NCI-H2081 (cell line): ENCODE measurements around the gene MYL2.

ENCODE experiments used
- DNase-seq, 2 experiments: peaks; one replicate each; lab custom pipeline; 2025; lab: John Stamatoyannopoulos, UW

Gene MYL2

GRCh38 chr12:110896559-110896958, 23.8 kb downstream of the MYL2 start:
- DNase-seq = no peak

GRCh38 chr12:110893956-110894355, 26.4 kb downstream of the MYL2 start:
- no peak for DNase-seq

GRCh38 chr12:110889361-110889760, 31.0 kb downstream of the MYL2 start:
- DNase-seq = no peak

GRCh38 chr12:110888256-110888991, 32.0 kb downstream of the MYL2 start:
- DNase-seq = no peak

GRCh38 chr12:110885152-110885840, 35.1 kb downstream of the MYL2 start:
- no peak for DNase-seq

- no peak for DNase-seq
Observed at GRCh38 chr12:110883251-110883650, 37.1 kb downstream of the MYL2 start.

GRCh38 chr12:110880651-110881050, 39.7 kb downstream of the MYL2 start:
- no peak for DNase-seq

GRCh38 chr12:110874781-110875180, 45.6 kb downstream of the MYL2 start:
- DNase-seq = no peak

- DNase-seq = no peak
Observed at GRCh38 chr12:110874351-110874750, 46.0 kb downstream of the MYL2 start.

- no peak for DNase-seq
Observed at GRCh38 chr12:110872100-110872499, 48.3 kb downstream of the MYL2 start.

- no peak for DNase-seq
Observed at GRCh38 chr12:110869803-110870202, 50.6 kb downstream of the MYL2 start.

- no peak for DNase-seq
Observed at GRCh38 chr12:110869026-110869425, 51.4 kb downstream of the MYL2 start.

GRCh38 chr12:110865521-110865920, 54.9 kb downstream of the MYL2 start:
- DNase-seq = no peak

- no peak for DNase-seq
Observed at GRCh38 chr12:110863161-110863560, 57.2 kb downstream of the MYL2 start.

- no peak for DNase-seq
Observed at GRCh38 chr12:110862329-110862728, 58.0 kb downstream of the MYL2 start.

- DNase-seq = no peak
Observed at GRCh38 chr12:110861729-110862128, 58.6 kb downstream of the MYL2 start.
